ENCODE results near the gene ZNF415.

- TF ChIP-seq CTCF (IDR thresholded peaks at IDR 0.05), result no peak
- TF ChIP-seq EP300 (IDR thresholded peaks at IDR 0.05), result no peak
Observed at GRCh38 chr19:53132141-53132991, at the start of gene ZNF415.

Data from esophagus muscularis mucosa (tissue), 3 donors.